ENCODE data around the gene SH3PXD2A.

The SH3PXD2A gene

DNA sequence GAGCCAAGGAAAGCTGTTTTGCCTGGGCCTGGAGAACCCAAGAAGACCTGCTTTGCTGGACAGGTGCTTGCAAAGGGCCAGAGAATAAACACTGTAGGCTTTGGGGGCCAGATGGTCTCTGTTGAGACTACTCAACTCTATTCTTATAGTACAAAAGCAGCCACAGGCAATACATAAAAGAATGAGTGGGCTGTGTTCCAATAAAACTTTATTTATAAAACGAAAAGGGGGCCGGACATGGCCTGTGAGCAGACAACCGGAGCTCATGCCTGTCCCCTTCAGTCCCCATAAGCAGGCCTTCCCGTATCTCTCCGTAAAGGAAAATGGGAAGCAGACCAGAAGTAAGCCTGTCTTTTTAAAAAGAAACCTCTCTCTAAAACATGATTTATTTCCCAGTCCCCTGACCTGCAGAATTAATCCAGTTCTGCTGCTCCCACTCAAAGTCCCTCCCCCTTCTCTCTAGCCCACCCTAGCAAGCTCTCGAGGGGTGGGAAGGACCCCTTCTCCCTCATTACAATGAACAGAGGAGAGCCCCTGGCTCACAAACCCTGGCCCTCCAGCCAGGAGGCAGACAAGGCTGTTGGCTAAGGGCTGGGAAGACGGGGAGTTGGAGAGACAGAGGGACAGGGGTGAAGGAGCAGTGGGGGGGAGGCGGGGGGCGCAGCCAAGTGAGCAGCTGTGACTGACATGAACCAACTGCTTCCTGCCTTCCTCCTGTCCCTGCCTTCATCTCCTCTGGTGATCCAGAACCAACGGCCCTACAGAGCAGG lies 184.1 kb downstream of the SH3PXD2A start:
- H3K27ac ChIP-seq (ENCODE audit: low read length), result no peak overlapping the region
- H3K27me3 ChIP-seq (ENCODE audit: control insufficient read depth in 1 of 2, insufficient read depth in 2 of 2, low read length in 2 of 2), result no peaks in the 10 kb centered on the region
- no peak overlapping the region for H3K9ac ChIP-seq (ENCODE audit: low read length in 2 of 2)
- no peaks in the 10 kb centered on the region for H3K36me3 ChIP-seq (ENCODE audit: control insufficient read depth in 2 of 2, insufficient read depth in 2 of 2, low read length in 2 of 2)
- H3K9me3 ChIP-seq (ENCODE audit: control insufficient read depth in 2 of 2, low read length in 2 of 2), result no peaks in the 10 kb centered on the region
- no peak overlapping the region for H3K4me3 ChIP-seq (ENCODE audit: low read length in 2 of 2)
- peaks cover 30% of the 10 kb centered on the region for H3K4me1 ChIP-seq (ENCODE audit: control insufficient read depth, insufficient read depth, low read length)

DNA sequence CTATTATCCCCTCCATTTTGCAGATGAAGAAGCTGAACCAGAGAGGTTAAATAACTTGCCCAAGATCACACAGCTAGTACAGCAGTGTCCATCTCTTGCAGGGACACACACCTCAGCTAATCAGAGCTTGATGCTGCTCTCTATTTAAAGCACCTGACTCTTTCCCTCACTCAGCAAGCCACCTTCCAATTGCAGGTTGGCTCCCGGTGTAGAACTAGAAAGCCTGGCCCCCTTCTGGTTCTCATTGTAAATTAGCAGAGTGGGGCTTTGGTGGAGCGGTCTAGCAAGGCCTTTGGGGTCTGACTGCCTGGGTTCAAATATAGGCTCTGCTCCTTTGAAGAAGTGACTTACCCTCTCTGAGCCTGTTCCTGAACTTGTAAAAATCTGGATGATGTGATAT lies 185.4 kb downstream of the SH3PXD2A start:
- no peaks in the 10 kb centered on the region for H3K36me3 ChIP-seq (ENCODE audit: control insufficient read depth in 2 of 2, insufficient read depth in 2 of 2, low read length in 2 of 2)
- H3K4me3 ChIP-seq (ENCODE audit: low read length in 2 of 2), result no peak overlapping the region
- H3K9ac ChIP-seq (ENCODE audit: low read length in 2 of 2), result no peak overlapping the region
- H3K9me3 ChIP-seq (ENCODE audit: control insufficient read depth in 2 of 2, low read length in 2 of 2), result no peaks in the 10 kb centered on the region
- peaks cover 28% of the 10 kb centered on the region for H3K4me1 ChIP-seq (ENCODE audit: control insufficient read depth, insufficient read depth, low read length)
- H3K27me3 ChIP-seq (ENCODE audit: control insufficient read depth in 1 of 2, insufficient read depth in 2 of 2, low read length in 2 of 2), result no peaks in the 10 kb centered on the region
- no peak overlapping the region for H3K27ac ChIP-seq (ENCODE audit: low read length)

DNA sequence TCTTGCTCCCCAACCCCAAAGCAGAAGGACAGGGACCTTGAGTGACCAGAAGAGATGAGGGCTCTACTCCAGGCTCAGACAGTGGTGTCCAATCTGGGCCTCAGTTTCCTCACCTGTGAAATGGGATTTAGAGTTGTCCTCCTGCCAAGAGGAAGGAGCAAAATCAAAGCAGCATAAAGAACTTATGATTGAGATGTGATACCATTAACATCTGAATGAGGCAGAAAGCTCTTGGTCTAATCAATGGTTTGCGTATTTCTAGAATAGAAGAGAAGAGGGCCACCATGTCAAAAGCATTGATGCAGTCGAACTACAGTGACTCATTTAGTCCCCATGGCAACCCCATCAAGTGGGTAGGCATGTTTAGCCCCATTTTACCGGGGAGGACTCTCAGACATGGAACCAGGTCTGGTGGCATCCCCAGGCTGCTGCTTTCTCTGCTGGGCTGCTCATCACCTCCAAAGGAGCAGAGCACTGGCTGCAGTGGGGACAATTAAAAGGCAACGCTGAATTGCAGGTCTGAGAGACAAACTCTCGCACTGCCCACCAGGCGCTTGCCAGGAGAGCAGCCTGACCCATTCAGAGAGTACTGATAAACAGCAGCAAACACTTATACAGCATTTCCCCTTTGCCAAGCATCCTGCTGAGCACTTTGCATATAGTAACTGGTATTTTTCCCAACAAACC lies 186.0 kb downstream of the SH3PXD2A start:
- no peak overlapping the region for H3K9ac ChIP-seq (ENCODE audit: low read length in 2 of 2)
- H3K36me3 ChIP-seq (ENCODE audit: control insufficient read depth in 2 of 2, insufficient read depth in 2 of 2, low read length in 2 of 2), result no peaks in the 10 kb centered on the region
- no peaks in the 10 kb centered on the region for H3K9me3 ChIP-seq (ENCODE audit: control insufficient read depth in 2 of 2, low read length in 2 of 2)
- no peak overlapping the region for H3K27ac ChIP-seq (ENCODE audit: low read length)
- no peaks in the 10 kb centered on the region for H3K27me3 ChIP-seq (ENCODE audit: control insufficient read depth in 1 of 2, insufficient read depth in 2 of 2, low read length in 2 of 2)
- peak overlapping the region in 1 of 2 donors; percentile 54 for H3K4me3 ChIP-seq (ENCODE audit: low read length in 2 of 2)
- peaks cover 29% of the 10 kb centered on the region for H3K4me1 ChIP-seq (ENCODE audit: control insufficient read depth, insufficient read depth, low read length)

DNA sequence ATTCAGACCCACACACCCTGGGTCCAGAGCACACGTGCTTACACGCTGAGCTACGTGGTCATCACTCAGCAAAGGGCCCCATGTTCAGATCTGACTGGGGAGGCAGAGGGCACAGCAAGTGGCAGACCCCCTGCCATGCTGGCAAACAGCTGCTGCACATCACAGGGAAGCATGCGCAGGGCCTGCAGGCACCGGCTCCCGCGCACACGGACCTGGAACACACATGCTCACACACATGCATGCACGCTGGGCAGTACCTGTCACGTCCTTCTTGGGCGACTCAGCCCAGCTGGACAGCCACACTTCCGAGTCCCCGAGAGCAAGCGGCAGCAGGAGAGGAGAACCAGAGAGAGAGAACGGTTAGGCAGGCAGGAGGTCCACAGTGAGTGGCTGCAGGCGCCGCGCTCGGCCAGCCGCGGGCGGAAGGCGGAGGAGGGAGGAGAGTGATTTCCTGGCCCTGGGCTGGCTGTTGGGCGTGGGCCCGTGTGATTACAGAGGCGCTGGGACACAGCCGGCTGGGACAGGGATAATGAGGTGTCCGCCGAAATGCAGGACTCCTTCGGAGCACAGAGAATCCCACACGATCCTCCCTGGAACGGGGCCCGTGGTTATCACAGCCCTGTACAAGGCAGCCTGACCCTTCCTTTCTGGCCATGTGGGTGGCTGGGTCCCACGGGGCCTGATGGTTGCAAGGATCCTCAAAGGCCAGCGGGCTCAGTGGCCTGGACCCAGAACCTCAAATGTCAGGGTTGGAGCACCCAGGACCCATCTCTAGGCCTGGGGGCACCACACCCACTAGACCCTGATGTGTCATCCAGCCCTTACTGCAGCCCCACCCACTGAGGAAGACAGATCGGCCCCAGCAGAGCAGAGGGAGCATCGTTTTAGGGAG lies 186.8 kb downstream of the SH3PXD2A start:
- Histone ChIP-seq H3K27ac (ENCODE audit: low read length) (no peak overlapping the region), H3K9ac (ENCODE audit: low read length in 2 of 2) (no peak overlapping the region)

DNA sequence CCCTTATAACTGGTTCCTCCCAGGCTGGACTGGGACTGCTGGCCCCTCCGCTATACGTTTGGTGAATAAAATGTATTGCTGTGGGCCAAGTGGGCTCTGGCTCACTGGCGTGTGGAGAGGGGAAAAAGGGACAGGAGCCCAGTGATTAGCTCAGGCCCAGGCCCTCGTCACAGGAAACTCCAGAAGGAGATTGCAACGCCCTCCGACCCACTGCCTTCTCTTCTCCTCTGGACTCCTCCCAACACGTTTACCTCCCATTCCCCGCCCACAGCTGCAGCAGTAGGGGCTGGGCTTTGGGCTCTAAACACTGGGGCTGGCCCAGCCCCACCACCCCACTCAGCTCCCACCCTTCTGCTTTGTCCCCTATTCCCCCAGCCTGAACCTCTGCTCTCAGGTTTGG lies 188.0 kb downstream of the SH3PXD2A start:
- peaks cover 47% of the 10 kb centered on the region for H3K4me1 ChIP-seq (ENCODE audit: control insufficient read depth, insufficient read depth, low read length)
- H3K27ac ChIP-seq (ENCODE audit: low read length), result peak overlapping the region; percentile 6
- no peaks in the 10 kb centered on the region for H3K9me3 ChIP-seq (ENCODE audit: control insufficient read depth in 2 of 2, low read length in 2 of 2)
- no peaks in the 10 kb centered on the region for H3K27me3 ChIP-seq (ENCODE audit: control insufficient read depth in 1 of 2, insufficient read depth in 2 of 2, low read length in 2 of 2)
- no peak overlapping the region for H3K4me3 ChIP-seq (ENCODE audit: low read length in 2 of 2)
- no peaks in the 10 kb centered on the region for H3K36me3 ChIP-seq (ENCODE audit: control insufficient read depth in 2 of 2, insufficient read depth in 2 of 2, low read length in 2 of 2)
- H3K9ac ChIP-seq (ENCODE audit: low read length in 2 of 2), result no peak overlapping the region

More for the DNA sequence above, 186.8 kb downstream of the SH3PXD2A start:
- peak overlapping the region in 1 of 2 donors; percentile 54 for H3K4me3 ChIP-seq (ENCODE audit: low read length in 2 of 2)
- no peaks in the 10 kb centered on the region for H3K9me3 ChIP-seq (ENCODE audit: control insufficient read depth in 2 of 2, low read length in 2 of 2)
- H3K36me3 ChIP-seq (ENCODE audit: control insufficient read depth in 2 of 2, insufficient read depth in 2 of 2, low read length in 2 of 2), result no peaks in the 10 kb centered on the region
- peaks cover 34% of the 10 kb centered on the region for H3K4me1 ChIP-seq (ENCODE audit: control insufficient read depth, insufficient read depth, low read length)
- H3K27me3 ChIP-seq (ENCODE audit: control insufficient read depth in 1 of 2, insufficient read depth in 2 of 2, low read length in 2 of 2), result no peaks in the 10 kb centered on the region

DNA sequence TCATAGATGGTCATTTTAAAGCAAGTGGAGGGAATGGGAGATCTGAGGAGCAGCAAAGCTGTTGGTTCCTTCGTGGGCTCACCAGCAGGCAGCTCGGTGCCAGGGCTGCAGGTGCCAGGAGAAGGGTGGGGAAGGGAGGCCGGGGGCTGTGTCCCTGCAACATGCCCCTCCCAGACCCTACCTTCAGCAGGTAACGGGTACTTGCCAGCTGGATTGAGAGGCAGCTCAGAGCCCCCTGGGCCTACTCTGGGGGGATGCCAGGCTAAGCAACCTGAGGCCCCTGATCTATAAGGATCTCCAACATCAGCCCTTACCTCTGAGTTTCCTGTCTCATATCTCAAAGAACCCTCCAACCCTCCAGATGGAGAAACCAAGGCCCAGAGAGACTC lies 188.6 kb downstream of the SH3PXD2A start:
- H3K4me1 ChIP-seq (ENCODE audit: control insufficient read depth, insufficient read depth, low read length), result peaks cover 48% of the 10 kb centered on the region
- no peaks in the 10 kb centered on the region for H3K9me3 ChIP-seq (ENCODE audit: control insufficient read depth in 2 of 2, low read length in 2 of 2)
- no peaks in the 10 kb centered on the region for H3K27me3 ChIP-seq (ENCODE audit: control insufficient read depth in 1 of 2, insufficient read depth in 2 of 2, low read length in 2 of 2)
- H3K36me3 ChIP-seq (ENCODE audit: control insufficient read depth in 2 of 2, insufficient read depth in 2 of 2, low read length in 2 of 2), result no peaks in the 10 kb centered on the region
- no peak overlapping the region for H3K9ac ChIP-seq (ENCODE audit: low read length in 2 of 2)
- peak overlapping the region; percentile 6 for H3K27ac ChIP-seq (ENCODE audit: low read length)
- H3K4me3 ChIP-seq (ENCODE audit: low read length in 2 of 2), result no peak overlapping the region

DNA sequence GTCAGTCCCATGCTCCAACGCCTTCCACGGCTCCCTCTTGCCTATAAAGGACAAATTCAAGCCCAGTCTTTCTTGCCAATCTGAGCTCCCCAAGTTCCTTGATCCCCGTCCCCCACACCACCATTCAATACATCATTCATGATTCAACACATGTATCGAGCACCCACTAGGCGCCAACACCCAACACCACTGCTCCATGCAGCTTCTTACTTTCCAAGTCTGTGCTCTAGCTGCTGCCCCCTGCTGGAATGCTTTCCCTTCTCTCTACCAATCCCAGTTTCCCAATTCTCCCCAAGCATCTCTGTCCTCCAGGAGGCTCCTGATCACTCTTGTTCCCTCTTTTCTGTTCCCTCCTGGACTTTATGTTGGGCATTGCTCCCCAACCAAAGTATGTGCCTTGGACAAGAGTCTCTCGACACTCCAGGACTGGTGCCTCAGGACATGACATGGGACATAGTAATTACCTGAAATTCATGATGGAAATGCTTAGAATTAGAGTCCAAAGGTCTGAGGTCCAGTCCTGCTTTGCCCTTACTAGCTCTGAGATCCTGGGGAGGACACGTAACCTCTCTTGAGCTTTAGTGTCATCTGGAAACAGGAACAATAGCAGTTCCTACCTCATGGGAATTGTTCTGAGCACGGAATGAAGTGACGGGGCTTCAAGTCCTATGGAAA lies 189.2 kb downstream of the SH3PXD2A start:
- Histone ChIP-seq H3K4me1 (ENCODE audit: control insufficient read depth, insufficient read depth, low read length) (peaks cover 51% of the 10 kb centered on the region), H3K9me3 (ENCODE audit: control insufficient read depth in 2 of 2, low read length in 2 of 2) (no peaks in the 10 kb centered on the region), H3K4me3 (ENCODE audit: low read length in 2 of 2) (no peak overlapping the region), H3K27me3 (ENCODE audit: control insufficient read depth in 1 of 2, insufficient read depth in 2 of 2, low read length in 2 of 2) (no peaks in the 10 kb centered on the region), H3K27ac (ENCODE audit: low read length) (no peak overlapping the region), H3K36me3 (ENCODE audit: control insufficient read depth in 2 of 2, insufficient read depth in 2 of 2, low read length in 2 of 2) (no peaks in the 10 kb centered on the region), H3K9ac (ENCODE audit: low read length in 2 of 2) (no peak overlapping the region)

DNA sequence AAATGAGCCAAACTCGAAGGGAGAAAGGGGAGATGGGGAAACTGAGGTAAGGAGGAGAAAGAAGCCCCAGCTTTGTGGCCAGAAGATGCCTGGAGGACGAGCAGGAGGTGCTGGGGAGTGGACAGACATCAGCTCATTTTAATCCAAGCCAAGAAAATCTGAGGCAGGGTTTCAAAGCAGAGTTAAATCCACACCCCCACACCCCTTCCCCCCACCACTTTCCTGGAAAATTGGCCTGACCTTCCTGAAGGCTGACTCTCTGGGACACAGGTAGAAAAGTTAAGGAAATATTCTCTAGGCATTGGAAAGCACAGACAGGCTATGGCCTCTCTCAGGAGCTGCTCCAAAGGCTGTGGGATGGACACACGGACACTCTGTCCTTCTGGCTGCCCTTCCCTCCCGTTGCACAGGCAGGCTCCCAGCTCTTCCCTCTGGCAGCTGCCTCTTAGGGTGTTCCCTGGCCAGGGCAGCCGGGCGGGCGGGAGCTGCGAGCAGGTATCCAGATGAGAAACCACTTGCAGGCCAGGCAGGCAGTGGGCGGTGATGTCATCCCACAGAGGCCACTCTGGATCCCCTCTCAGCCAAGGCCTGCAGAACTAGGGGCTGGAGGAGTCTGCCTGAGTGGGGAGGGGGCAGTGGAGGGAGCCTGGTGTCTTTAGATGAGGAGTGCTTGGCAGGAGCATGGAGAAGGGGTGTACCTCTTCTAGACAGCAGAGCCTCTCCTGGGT lies 190.1 kb downstream of the SH3PXD2A start:
- Histone ChIP-seq H3K27me3 (ENCODE audit: control insufficient read depth in 1 of 2, insufficient read depth in 2 of 2, low read length in 2 of 2) (no peaks in the 10 kb centered on the region), H3K4me3 (ENCODE audit: low read length in 2 of 2) (no peak overlapping the region), H3K9me3 (ENCODE audit: control insufficient read depth in 2 of 2, low read length in 2 of 2) (no peaks in the 10 kb centered on the region), H3K36me3 (ENCODE audit: control insufficient read depth in 2 of 2, insufficient read depth in 2 of 2, low read length in 2 of 2) (no peaks in the 10 kb centered on the region), H3K27ac (ENCODE audit: low read length) (no peak overlapping the region), H3K9ac (ENCODE audit: low read length in 2 of 2) (peak overlapping the region in 1 of 2 donors; percentile 19), H3K4me1 (ENCODE audit: control insufficient read depth, insufficient read depth, low read length) (peaks cover 60% of the 10 kb centered on the region)

DNA sequence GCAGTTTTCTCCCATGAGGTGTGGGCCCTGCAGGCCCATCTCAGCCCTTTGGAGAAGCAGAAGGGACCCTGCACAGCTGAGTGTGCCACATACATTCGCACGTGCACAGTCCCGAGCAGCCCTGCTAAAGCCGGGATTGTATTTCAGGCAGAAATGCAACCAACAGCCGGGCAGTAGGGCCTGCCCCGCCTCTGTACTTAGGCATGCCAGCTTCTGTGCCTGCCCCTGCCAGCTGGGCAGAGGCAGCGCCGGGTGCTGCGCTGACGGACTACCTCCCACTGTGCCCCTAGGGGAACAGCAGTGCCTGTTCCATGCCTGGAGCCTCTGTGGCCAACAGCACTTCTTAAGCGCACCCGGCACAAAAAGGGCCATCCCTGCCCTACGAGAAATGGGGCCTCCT lies 191.6 kb downstream of the SH3PXD2A start:
- Histone ChIP-seq H3K4me3 (ENCODE audit: low read length in 2 of 2) (peak overlapping the region; percentile 7 to 40), H3K4me1 (ENCODE audit: control insufficient read depth, insufficient read depth, low read length) (peaks cover 69% of the 10 kb centered on the region)

More for the DNA sequence above, 191.6 kb downstream of the SH3PXD2A start:
- Histone ChIP-seq H3K27me3 (ENCODE audit: control insufficient read depth in 1 of 2, insufficient read depth in 2 of 2, low read length in 2 of 2) (no peaks in the 10 kb centered on the region), H3K27ac (ENCODE audit: low read length) (peak overlapping the region; percentile 74), H3K9ac (ENCODE audit: low read length in 2 of 2) (peak overlapping the region; percentile 19 to 64), H3K9me3 (ENCODE audit: control insufficient read depth in 2 of 2, low read length in 2 of 2) (no peaks in the 10 kb centered on the region), H3K36me3 (ENCODE audit: control insufficient read depth in 2 of 2, insufficient read depth in 2 of 2, low read length in 2 of 2) (peaks cover 3 to 4% of the 10 kb centered on the region in 2 donors)
